ENCODE results near the gene TNNT2.

The TNNT2 gene

DNA sequence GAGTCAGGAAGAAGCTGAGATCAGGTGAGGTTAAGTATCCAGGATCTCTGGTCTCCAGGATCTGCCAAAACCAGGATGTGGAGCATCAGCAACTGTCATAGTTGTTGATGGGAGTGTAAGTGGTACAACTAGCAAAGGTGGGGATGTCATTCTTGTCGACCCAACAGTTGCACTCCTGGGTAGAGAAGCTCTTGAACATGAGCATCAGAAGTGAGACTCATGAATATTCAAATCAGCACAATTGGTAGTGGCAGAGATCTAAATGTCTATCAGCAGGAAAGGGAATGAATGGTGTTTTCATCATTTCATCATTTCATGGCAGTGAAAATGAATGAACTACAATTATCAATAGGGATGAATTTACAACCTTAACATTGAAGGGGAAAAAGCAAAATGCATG is 25.9 kb upstream of the TNNT2 start:
- no peaks in the 10 kb centered on the region for H3K36me3 ChIP-seq (ENCODE audit: control insufficient read depth, insufficient read depth, low read length)
- H3K4me1 ChIP-seq (ENCODE audit: control insufficient read depth, insufficient read depth, low read length, poor library complexity, severe bottlenecking): peaks cover 3% of the 10 kb centered on the region
- no peaks in the 10 kb centered on the region for H3K9me3 ChIP-seq (ENCODE audit: control insufficient read depth, low read length)
- 50% methylated on average over 1 of the region's 1 CpG; no CpG with 5 or more reads in 1 of the 2 experiments for WGBS, 2 experiments (ENCODE audit: insufficient coverage in 2 of 2)
- no peak overlapping the region for H3K4me3 ChIP-seq (ENCODE audit: extremely low read depth, insufficient read depth, low read length, poor library complexity, severe bottlenecking)
- H3K27ac ChIP-seq (ENCODE audit: low read depth, low read length, severe bottlenecking): no peak overlapping the region

DNA sequence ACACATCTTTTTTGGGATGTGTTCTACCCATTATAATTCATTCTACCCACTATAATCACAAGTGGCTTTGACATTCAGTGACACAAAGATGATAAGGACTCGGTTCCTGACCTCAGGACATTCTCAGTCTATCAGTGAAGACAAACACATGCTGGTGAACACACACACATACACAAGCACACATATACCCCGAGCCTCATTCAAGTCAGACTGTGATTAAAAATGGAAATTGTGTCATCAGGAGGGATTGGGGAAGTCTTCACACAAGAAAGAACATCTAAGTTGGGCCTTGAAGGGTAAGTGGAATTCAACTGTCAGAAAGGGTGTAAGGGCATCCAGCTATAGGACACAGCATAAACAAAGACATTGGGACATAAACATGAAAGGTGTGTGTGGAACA is 24.2 kb upstream of the TNNT2 start:
- no peak overlapping the region for H3K4me3 ChIP-seq (ENCODE audit: extremely low read depth, insufficient read depth, low read length, poor library complexity, severe bottlenecking)
- H3K36me3 ChIP-seq (ENCODE audit: control insufficient read depth, insufficient read depth, low read length): no peaks in the 10 kb centered on the region
- WGBS, 2 experiments (ENCODE audit: insufficient coverage in 2 of 2): 67 to 78% methylated on average over 1 of the region's 2 CpGs
- H3K9me3 ChIP-seq (ENCODE audit: control insufficient read depth, low read length): no peaks in the 10 kb centered on the region
- peaks cover 3% of the 10 kb centered on the region for H3K4me1 ChIP-seq (ENCODE audit: control insufficient read depth, insufficient read depth, low read length, poor library complexity, severe bottlenecking)
- no peak overlapping the region for H3K27ac ChIP-seq (ENCODE audit: low read depth, low read length, severe bottlenecking)

DNA sequence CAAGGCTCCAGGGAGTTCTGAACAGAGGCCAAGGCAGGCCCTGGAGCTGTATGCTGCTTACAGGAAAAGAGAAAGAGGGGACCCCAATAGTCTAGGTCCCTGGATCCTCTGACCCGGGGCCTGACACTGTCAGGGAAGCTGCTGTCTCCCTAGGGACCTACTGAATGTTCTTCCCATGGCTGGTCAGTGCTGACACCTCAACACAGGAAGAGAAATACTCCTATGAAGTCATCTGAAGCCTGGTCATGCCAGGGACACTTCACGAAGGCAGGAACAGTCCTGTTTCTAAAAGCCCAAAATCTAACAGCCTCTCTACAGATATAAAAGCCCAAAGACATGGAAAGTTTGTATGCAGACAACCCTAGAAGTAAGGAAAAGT is 23.4 kb upstream of the TNNT2 start:
- 78 to 100% methylated on average over 1 of the region's 2 CpGs for WGBS, 2 experiments (ENCODE audit: insufficient coverage in 2 of 2)
- peaks cover 3% of the 10 kb centered on the region for H3K4me1 ChIP-seq (ENCODE audit: control insufficient read depth, insufficient read depth, low read length, poor library complexity, severe bottlenecking)
- H3K4me3 ChIP-seq (ENCODE audit: extremely low read depth, insufficient read depth, low read length, poor library complexity, severe bottlenecking): no peak overlapping the region
- H3K27ac ChIP-seq (ENCODE audit: low read depth, low read length, severe bottlenecking): no peak overlapping the region
- H3K36me3 ChIP-seq (ENCODE audit: control insufficient read depth, insufficient read depth, low read length): no peaks in the 10 kb centered on the region
- H3K9me3 ChIP-seq (ENCODE audit: control insufficient read depth, low read length): no peaks in the 10 kb centered on the region

DNA sequence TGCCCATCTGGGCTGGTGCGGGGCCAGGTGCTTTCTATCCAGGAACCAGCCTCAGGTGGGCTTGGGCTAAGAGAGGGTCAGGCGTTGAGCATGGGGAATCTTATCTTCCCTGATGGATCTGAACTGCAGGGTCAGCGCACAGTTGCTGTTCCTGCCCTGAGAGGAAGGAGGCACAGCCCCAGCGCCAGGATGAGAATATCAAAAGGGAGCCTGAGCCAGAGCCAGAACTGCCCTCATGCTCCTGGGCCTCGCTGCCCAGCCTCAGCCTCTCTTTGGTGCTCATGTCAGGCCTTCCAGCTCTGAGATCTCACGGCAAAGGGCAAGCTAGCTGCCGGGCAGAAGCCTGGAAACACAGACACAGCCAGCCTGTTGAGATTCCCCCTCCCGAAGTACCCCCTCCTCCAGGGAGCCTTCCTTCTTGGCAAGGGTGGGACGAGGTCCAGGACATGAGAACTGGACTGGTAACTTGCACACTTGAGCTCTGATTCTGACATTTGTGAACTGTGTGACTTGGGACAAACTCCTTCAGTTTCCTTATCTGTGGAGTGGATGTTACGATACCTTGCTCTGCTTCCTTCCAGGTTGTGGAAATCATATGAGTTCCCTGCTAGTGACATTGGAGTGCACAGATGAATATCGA is 22.9 kb upstream of the TNNT2 start:
- Histone ChIP-seq H3K27ac (ENCODE audit: low read depth, low read length, severe bottlenecking) (no peak overlapping the region), H3K4me1 (ENCODE audit: control insufficient read depth, insufficient read depth, low read length, poor library complexity, severe bottlenecking) (peaks cover under 1% of the 10 kb centered on the region), H3K9me3 (ENCODE audit: control insufficient read depth, low read length) (no peaks in the 10 kb centered on the region), H3K36me3 (ENCODE audit: control insufficient read depth, insufficient read depth, low read length) (no peaks in the 10 kb centered on the region), H3K4me3 (ENCODE audit: extremely low read depth, insufficient read depth, low read length, poor library complexity, severe bottlenecking) (no peak overlapping the region)
- WGBS, 2 experiments (ENCODE audit: insufficient coverage in 2 of 2): 84 to 90% methylated on average over 4 to 10 of the region's 11 CpGs

DNA sequence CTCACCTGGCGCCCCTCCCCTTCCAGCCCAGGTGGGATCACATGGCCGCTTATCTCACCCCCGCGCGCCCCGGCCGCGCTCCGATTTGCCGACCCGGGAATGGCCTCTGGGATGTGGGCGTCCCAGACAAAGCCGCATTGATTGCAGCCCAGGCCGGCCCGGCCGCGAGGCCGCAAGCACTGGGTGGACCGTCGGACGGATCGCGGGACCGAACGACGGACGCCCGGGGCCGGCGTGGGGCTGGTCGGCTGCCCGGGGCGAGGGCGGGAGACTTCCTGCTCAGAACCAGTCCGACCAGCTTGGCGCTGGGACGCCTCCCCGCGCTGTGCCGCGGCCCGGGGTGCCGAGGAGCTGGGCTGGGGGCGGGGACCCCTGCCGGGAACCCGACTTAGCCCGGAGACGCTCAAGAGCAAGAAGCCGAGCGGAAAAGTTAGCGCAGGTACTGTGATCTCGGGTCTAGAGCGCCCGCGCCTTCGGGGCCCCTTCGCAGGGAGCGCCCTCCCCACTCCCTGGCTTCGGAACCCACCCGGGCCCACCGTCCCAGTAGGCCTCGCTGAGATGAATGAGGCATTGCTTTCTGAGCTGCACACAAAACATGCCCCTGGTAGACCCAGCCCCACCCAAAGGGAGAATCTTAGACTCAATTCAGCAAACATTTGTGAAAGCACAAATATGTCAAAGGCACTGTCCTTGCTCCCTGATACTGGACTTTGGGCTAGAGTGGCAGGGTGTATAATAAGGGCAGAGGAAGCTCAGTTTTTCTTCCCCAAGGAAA is 22.1 kb upstream of the TNNT2 start:
- Histone ChIP-seq H3K4me3 (ENCODE audit: extremely low read depth, insufficient read depth, low read length, poor library complexity, severe bottlenecking) (peak overlapping the region; percentile 11), H3K4me1 (ENCODE audit: control insufficient read depth, insufficient read depth, low read length, poor library complexity, severe bottlenecking) (no peaks in the 10 kb centered on the region), H3K9me3 (ENCODE audit: control insufficient read depth, low read length) (no peaks in the 10 kb centered on the region), H3K27ac (ENCODE audit: low read depth, low read length, severe bottlenecking) (no peak overlapping the region), H3K36me3 (ENCODE audit: control insufficient read depth, insufficient read depth, low read length) (no peaks in the 10 kb centered on the region)
- WGBS, 2 experiments (ENCODE audit: insufficient coverage in 2 of 2): 7 to 10% methylated on average over 53 of the region's 62 CpGs

DNA sequence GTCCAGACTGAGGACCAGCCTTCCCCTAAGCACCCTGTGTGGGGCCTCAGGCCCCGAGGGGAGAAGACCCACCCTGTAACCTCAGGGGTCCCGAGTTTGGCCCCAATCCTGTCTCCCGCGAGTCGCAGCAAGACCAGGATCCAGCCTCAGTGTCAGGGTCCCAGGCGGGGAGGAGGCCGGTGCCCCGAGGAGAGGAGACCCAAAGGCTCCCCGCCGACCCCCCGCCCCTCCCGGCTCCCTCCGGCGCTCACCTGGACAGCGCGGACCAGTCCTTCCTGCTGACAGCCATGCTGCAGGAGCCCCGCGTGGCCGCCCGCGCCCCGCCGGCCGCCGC is 21.5 kb upstream of the TNNT2 start, which contains the start of gene LAD1:
Gene LAD1, minus strand, starts transcription at position 307 of the 334 bp plus-strand sequence. Its CDS starts 18 bp downstream, at position 289.
- H3K36me3 ChIP-seq (ENCODE audit: control insufficient read depth, insufficient read depth, low read length): no peaks in the 10 kb centered on the region
- no peaks in the 10 kb centered on the region for H3K4me1 ChIP-seq (ENCODE audit: control insufficient read depth, insufficient read depth, low read length, poor library complexity, severe bottlenecking)
- no peaks in the 10 kb centered on the region for H3K9me3 ChIP-seq (ENCODE audit: control insufficient read depth, low read length)
- no peak within 1 kb of the TSS for H3K27ac ChIP-seq (ENCODE audit: low read depth, low read length, severe bottlenecking)
- H3K4me3 ChIP-seq (ENCODE audit: extremely low read depth, insufficient read depth, low read length, poor library complexity, severe bottlenecking): peak within 1 kb of the TSS; percentile 11
- 16 to 40% methylated on average over 7 to 25 of the region's 25 CpGs for WGBS, 2 experiments (ENCODE audit: insufficient coverage in 2 of 2)

DNA sequence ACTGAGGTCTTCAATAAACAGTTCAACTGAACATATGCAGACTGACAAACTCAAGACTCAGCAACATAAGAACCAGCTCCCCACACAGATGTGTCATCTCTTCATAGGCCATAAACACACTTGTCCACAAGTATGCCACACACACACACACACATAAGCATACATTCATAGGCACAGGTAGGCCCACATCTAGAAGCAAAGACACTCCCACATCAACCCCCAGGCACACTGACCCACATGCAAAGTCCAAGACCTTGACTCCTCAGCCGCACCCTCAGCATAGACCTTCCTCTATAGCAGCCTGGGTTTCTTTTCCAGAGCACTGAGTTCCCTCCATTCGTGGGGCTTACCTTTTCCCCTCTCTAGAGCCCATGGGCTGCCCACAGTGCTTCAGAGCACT is 20.2 kb upstream of the TNNT2 start:
- no peaks in the 10 kb centered on the region for H3K4me1 ChIP-seq (ENCODE audit: control insufficient read depth, insufficient read depth, low read length, poor library complexity, severe bottlenecking)
- WGBS, 2 experiments (ENCODE audit: insufficient coverage in 2 of 2): 86 to 100% methylated on average over 1 to 2 of the region's 2 CpGs
- H3K36me3 ChIP-seq (ENCODE audit: control insufficient read depth, insufficient read depth, low read length): no peaks in the 10 kb centered on the region
- H3K27ac ChIP-seq (ENCODE audit: low read depth, low read length, severe bottlenecking): no peak overlapping the region
- no peak overlapping the region for H3K4me3 ChIP-seq (ENCODE audit: extremely low read depth, insufficient read depth, low read length, poor library complexity, severe bottlenecking)
- H3K9me3 ChIP-seq (ENCODE audit: control insufficient read depth, low read length): no peaks in the 10 kb centered on the region

DNA sequence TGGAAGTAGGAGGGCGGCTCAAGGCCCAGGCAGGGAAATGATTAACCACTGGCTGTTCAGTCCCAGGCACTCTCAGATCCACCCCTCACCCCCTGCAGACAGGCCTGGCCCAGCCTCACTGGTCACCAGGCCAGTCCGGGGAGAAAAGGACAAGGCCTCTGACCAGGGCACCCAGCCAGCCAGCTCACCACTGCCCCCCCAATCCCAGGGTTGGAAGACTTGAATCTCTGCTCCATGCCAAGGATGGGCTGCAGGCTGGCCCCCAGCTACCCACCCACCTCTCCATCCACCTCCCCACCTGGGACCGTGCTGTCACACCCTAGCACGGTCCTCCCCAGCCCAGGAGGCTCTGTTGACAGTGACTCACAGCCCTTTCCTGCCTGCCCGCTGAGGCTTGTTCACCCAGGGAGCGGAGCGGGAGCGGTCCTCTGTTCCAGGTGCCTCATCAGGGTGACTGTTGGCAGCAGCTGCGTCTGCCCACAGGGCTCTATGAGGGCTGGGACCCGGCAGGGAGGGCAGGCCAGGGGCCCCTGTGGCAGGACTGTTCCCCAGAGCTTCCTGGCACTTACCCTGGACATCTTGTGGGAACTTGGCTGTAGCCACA is 19.5 kb upstream of the TNNT2 start:
- no peaks in the 10 kb centered on the region for H3K4me1 ChIP-seq (ENCODE audit: control insufficient read depth, insufficient read depth, low read length, poor library complexity, severe bottlenecking)
- 85 to 92% methylated on average over 8 to 9 of the region's 10 CpGs for WGBS, 2 experiments (ENCODE audit: insufficient coverage in 2 of 2)
- no peaks in the 10 kb centered on the region for H3K36me3 ChIP-seq (ENCODE audit: control insufficient read depth, insufficient read depth, low read length)
- no peak overlapping the region for H3K4me3 ChIP-seq (ENCODE audit: extremely low read depth, insufficient read depth, low read length, poor library complexity, severe bottlenecking)
- H3K9me3 ChIP-seq (ENCODE audit: control insufficient read depth, low read length): no peaks in the 10 kb centered on the region
- no peak overlapping the region for H3K27ac ChIP-seq (ENCODE audit: low read depth, low read length, severe bottlenecking)

DNA sequence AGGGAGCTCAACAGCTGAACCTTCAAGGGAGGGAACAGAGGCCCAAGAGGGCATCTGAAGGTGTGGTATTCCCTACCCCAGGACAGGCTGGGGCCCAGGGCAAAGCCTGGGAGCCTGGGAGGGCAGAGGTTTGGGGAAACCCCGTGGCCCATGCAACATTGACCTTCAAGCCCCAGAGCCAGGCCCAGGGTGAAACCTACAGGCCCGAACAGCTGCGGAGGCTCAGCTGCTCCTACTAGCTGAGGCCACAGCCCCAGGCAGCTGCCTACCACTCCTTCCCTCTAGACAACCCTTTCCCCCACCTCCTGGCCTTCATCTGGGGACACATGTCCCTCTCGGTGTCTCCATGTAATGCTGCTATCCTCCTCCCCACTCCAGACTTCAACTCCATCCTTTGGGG is 18.5 kb upstream of the TNNT2 start:
- WGBS, 2 experiments (ENCODE audit: insufficient coverage in 2 of 2): 97 to 100% methylated on average over 4 of the region's 4 CpGs
- Histone ChIP-seq H3K4me1 (ENCODE audit: control insufficient read depth, insufficient read depth, low read length, poor library complexity, severe bottlenecking) (no peaks in the 10 kb centered on the region), H3K27ac (ENCODE audit: low read depth, low read length, severe bottlenecking) (no peak overlapping the region), H3K36me3 (ENCODE audit: control insufficient read depth, insufficient read depth, low read length) (no peaks in the 10 kb centered on the region), H3K9me3 (ENCODE audit: control insufficient read depth, low read length) (no peaks in the 10 kb centered on the region), H3K4me3 (ENCODE audit: extremely low read depth, insufficient read depth, low read length, poor library complexity, severe bottlenecking) (no peak overlapping the region)

DNA sequence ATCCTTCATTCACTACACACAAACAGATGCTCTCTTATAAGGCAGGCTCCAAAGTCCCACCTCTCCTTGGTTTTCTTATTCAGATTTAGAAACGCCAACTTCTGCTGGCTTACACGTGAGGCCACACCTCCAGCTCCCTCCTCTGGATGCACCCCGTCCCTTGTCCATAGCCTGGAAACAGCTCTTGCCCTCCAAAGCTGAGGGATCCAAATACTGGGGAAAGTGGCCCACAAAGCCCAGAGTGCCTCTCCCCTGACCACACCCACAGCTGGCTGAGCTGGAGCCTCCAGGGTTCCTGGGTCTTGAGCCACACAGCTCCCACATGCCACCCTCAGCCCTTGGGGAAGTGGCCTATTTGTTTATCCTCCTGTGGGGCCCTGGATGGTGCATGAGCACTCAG is 17.1 kb upstream of the TNNT2 start:
- no peaks in the 10 kb centered on the region for H3K36me3 ChIP-seq (ENCODE audit: control insufficient read depth, insufficient read depth, low read length)
- no peaks in the 10 kb centered on the region for H3K9me3 ChIP-seq (ENCODE audit: control insufficient read depth, low read length)
- WGBS, 2 experiments (ENCODE audit: insufficient coverage in 2 of 2): 56 to 61% methylated on average over 3 of the region's 3 CpGs
- H3K4me3 ChIP-seq (ENCODE audit: extremely low read depth, insufficient read depth, low read length, poor library complexity, severe bottlenecking): no peak overlapping the region
- no peak overlapping the region for H3K27ac ChIP-seq (ENCODE audit: low read depth, low read length, severe bottlenecking)
- no peaks in the 10 kb centered on the region for H3K4me1 ChIP-seq (ENCODE audit: control insufficient read depth, insufficient read depth, low read length, poor library complexity, severe bottlenecking)

DNA sequence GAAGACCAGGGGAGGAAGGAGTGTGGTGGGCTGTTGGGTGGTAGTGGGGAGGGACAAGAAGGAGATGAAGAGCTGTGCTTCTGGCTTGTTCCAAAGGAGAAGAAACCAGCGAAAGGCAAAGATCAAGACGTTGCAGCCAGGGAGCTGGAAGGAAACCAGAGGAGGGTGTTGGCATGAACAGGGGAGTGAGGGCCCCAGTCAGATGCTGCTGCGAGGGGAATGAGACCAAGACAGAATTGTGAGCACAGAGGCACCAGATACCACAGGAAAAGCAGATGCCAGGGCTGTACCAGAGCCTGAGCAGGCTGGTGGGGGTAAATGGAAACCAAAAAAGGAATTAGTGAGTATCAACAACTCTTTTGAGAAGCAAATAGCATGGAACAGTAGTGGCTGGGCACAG is 15.6 kb upstream of the TNNT2 start:
- Histone ChIP-seq H3K4me3 (ENCODE audit: extremely low read depth, insufficient read depth, low read length, poor library complexity, severe bottlenecking) (no peak overlapping the region), H3K4me1 (ENCODE audit: control insufficient read depth, insufficient read depth, low read length, poor library complexity, severe bottlenecking) (no peaks in the 10 kb centered on the region), H3K9me3 (ENCODE audit: control insufficient read depth, low read length) (no peaks in the 10 kb centered on the region), H3K36me3 (ENCODE audit: control insufficient read depth, insufficient read depth, low read length) (no peaks in the 10 kb centered on the region), H3K27ac (ENCODE audit: low read depth, low read length, severe bottlenecking) (no peak overlapping the region)
- 93 to 96% methylated on average over 3 of the region's 3 CpGs for WGBS, 2 experiments (ENCODE audit: insufficient coverage in 2 of 2)
